ENCODE data around the gene FAM120B.

DNA sequence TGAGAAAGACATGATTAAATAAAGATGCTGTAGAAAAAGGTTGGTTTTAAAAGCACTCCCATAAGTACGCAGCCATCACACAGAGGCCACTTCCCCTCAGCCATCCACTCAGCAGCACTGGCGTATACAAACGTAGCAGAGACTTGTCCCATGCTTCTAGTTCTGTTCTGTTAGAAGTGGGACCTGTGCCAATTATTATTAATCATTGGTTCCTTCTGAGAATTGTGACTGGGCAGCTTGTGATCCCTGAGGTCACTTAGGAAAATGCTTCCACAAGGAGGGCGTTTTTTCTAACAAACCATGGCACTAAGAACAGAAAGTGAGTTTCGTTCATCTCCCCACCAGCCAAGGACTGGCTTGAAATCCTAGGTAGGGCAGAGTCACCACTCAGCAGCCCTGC is 53.9 kb downstream of the FAM120B start:
- TF ChIP-seq SMC3 (conservative IDR thresholded peaks at IDR 0.05; ENCODE audit: poor library complexity): no peak
- TF ChIP-seq, protein P1, sequence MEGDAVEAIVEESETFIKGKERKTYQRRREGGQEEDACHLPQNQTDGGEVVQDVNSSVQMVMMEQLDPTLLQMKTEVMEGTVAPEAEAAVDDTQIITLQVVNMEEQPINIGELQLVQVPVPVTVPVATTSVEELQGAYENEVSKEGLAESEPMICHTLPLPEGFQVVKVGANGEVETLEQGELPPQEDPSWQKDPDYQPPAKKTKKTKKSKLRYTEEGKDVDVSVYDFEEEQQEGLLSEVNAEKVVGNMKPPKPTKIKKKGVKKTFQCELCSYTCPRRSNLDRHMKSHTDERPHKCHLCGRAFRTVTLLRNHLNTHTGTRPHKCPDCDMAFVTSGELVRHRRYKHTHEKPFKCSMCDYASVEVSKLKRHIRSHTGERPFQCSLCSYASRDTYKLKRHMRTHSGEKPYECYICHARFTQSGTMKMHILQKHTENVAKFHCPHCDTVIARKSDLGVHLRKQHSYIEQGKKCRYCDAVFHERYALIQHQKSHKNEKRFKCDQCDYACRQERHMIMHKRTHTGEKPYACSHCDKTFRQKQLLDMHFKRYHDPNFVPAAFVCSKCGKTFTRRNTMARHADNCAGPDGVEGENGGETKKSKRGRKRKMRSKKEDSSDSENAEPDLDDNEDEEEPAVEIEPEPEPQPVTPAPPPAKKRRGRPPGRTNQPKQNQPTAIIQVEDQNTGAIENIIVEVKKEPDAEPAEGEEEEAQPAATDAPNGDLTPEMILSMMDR (IDR thresholded peaks at IDR 0.05; ENCODE audit: poor library complexity, severe bottlenecking): no peak
